Measurements from ENCODE around the gene SLC23A3.

DNA sequence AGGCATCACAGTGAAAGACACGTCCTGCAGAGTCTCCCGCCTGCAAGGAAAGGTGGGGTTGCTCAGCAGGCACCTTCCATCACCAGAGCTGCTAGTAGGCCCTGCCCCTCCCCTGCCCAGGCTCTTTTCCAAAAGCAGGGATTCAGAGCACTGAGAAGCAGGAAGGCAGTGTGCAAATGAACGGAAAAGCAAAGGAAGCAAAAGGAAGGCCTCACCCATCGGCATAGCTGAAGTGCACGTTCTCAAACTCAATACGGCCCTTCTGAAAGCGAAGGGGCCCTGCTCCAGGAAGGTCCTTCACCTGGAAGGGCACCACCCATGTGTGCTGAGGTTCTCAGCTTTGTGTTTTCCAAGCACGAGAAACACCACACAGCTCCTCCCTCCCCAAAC is 43.2 kb upstream of the SLC23A3 start:
- TF ChIP-seq EZH2 (IDR thresholded peaks at IDR 0.05; ENCODE audit: insufficient read depth, poor library complexity, severe bottlenecking) (no peak), EZH2phosphoT487 (IDR thresholded peaks at IDR 0.05; ENCODE audit: insufficient read depth, low read depth) (no peak)

All from GM23248 (cell line).